MCF 10A (cell line): ENCODE results near the gene DNAH12. TPM values are rescaled to one million over a fixed set of nuclear protein-coding genes. Genes with fewer than 3 reads are reported as not detected.
"Not testable (repeated sequence)": the region's sequence is repeated elsewhere in the genome, so short reads cannot be mapped to it uniquely, and the experiment has no call there.

ENCODE experiments used
- BruUV-seq: library from RNA; stranded (reverse); fragments of 400-500 nt; replicated peaks from 2 replicates; lab custom pipeline; 2021; lab: Mats Ljungman, UMichigan
- CTCF ChIA-PET: fragments of 300-600 bp; sonication (Branson Sonifier 250); formaldehyde crosslinking; extraction: SDS; loops from one replicate; lab custom pipeline; 2021; ENCODE audit warnings: antibody characterized with exemption, inconsistent platforms; lab: Yijun Ruan, JAX
- POLR2A ChIA-PET: fragments of 300-600, 350-650 bp; sonication (Branson Sonifier 250); formaldehyde crosslinking; extraction: SDS; loops from one replicate; lab custom pipeline; 2020; ENCODE audit warnings: antibody characterized with exemption, inconsistent platforms; lab: Yijun Ruan, JAX
- DNase-seq: peaks from one replicate; pipeline ENCODE4 v3.0.0-alpha.2; 2018; ENCODE audit not compliant: unreplicated experiment
- H3K27ac Mint-ChIP-seq: one replicate; pipeline ENCODE4 v1.8.0; 2022; ENCODE audit warnings: mild to moderate bottlenecking, low read depth, mixed read lengths; ENCODE audit not compliant: unreplicated experiment
- H3K27me3 Mint-ChIP-seq: one replicate; pipeline ENCODE4 v1.8.0; 2022; ENCODE audit warnings: mixed read lengths; ENCODE audit not compliant: insufficient read depth, unreplicated experiment
- H3K36me3 Mint-ChIP-seq: one replicate; pipeline ENCODE4 v1.8.0; 2022; ENCODE audit warnings: mild to moderate bottlenecking, moderate library complexity, mixed read lengths; ENCODE audit not compliant: insufficient read depth, unreplicated experiment
- H3K4me1 Mint-ChIP-seq: one replicate; pipeline ENCODE4 v1.8.0; 2022; ENCODE audit warnings: mixed read lengths; ENCODE audit not compliant: insufficient read depth, unreplicated experiment
- H3K4me3 Mint-ChIP-seq: one replicate; pipeline ENCODE4 v1.8.0; 2022; ENCODE audit warnings: mild to moderate bottlenecking, moderate library complexity, mixed read lengths; ENCODE audit not compliant: unreplicated experiment
- H3K9me3 Mint-ChIP-seq: one replicate; pipeline ENCODE4 v1.8.0; 2022; ENCODE audit warnings: mixed read lengths; ENCODE audit not compliant: unreplicated experiment
- CTCF ChIP-seq: fragments of 200-600 bp; IDR thresholded peaks from one replicate; pipeline ENCODE4 v1.8.0; 2022; ENCODE audit warnings: antibody characterized with exemption, mild to moderate bottlenecking; ENCODE audit not compliant: unreplicated experiment
- intact Hi-C: fragments of 100-400 bp; cut with micrococcal nuclease; formaldehyde crosslinking; loops from 2 replicates; pipeline ENCODE4 v1.14.1; 2022
- total RNA-seq: library from RNA; stranded (reverse); gene quantifications from 2 replicates; pipeline ENCODE4 v1.2.3, GENCODE V29; 2022

The DNAH12 gene
- total RNA-seq, 1 experiment from 2014 or later, result 0.58 TPM

DNA sequence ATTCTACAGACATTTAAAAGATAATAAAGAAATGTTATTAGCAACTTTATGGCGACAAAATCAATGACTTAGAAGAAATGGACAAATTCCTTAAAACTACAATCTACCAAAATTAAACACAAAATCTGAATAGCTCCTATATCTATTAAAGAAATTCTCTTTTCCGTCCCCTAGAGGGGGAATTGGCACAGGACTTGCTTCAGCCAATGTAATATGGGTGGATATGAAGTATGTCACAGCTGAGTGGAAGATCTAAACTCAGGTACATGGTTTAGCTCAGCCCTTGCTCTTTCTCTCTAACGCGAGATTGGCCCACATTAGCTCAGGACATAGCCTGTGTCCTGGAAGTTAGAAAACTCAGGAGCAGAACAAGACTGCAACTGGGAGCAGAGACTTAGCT, 79.3 kb downstream of the DNAH12 start:
- no peaks in the 10 kb centered on the region for H3K9me3 Mint-ChIP-seq
- intact Hi-C loops, result no loop called here
- no peaks in the 10 kb centered on the region for H3K36me3 Mint-ChIP-seq
- CTCF ChIA-PET, result interaction anchor here (0.6 kb wide), 1 partner anchor 70 kb away, joined by 3 read pairs; no protein-coding TSS in a partner anchor
- H3K4me1 Mint-ChIP-seq, result no peaks in the 10 kb centered on the region
- BruUV-seq, result no TSS peak
- no peak for TF ChIP-seq CTCF
- POLR2A ChIA-PET, result interaction anchor here (1.0 kb wide), 1 partner anchor 12 kb away, joined by 3 read pairs; no protein-coding TSS in a partner anchor
- no peak overlapping the region for H3K27ac Mint-ChIP-seq
- no peak overlapping the region for H3K4me3 Mint-ChIP-seq
- peak; percentile 8 for DNase-seq
- H3K27me3 Mint-ChIP-seq, result peaks cover 40% of the 10 kb centered on the region

DNA sequence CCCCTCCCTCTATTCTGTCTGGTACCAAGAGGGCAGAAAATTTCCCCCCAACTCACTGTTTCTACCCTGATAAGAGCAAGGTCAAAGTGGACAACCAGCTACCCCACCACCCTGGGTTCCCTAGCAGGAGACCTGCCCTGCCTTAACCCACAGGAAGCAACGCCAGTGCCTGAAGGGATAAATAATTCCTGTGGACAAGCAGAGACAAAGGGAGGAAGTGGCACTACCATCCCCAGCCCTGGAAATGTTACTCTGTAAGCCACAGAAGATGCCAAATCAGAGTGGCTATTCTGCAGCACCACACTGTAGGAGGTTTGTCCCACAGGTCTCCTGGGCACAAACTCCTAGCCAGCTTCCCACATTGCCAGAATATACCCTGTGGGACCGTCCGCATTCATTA, 80.1 kb downstream of the DNAH12 start:
- no peak overlapping the region for H3K4me3 Mint-ChIP-seq
- no peaks in the 10 kb centered on the region for H3K36me3 Mint-ChIP-seq
- no peak overlapping the region for H3K27ac Mint-ChIP-seq
- intact Hi-C loops, result no loop called here
- no peaks in the 10 kb centered on the region for H3K4me1 Mint-ChIP-seq
- DNase-seq, result no peak
- POLR2A ChIA-PET, result no interaction called here
- BruUV-seq, result no TSS peak
- H3K9me3 Mint-ChIP-seq, result no peaks in the 10 kb centered on the region
- H3K27me3 Mint-ChIP-seq, result peaks cover 48% of the 10 kb centered on the region
- CTCF ChIA-PET, result interaction anchor here (0.6 kb wide), 1 partner anchor 70 kb away, joined by 3 read pairs; no protein-coding TSS in a partner anchor
- TF ChIP-seq CTCF, result no peak

DNA sequence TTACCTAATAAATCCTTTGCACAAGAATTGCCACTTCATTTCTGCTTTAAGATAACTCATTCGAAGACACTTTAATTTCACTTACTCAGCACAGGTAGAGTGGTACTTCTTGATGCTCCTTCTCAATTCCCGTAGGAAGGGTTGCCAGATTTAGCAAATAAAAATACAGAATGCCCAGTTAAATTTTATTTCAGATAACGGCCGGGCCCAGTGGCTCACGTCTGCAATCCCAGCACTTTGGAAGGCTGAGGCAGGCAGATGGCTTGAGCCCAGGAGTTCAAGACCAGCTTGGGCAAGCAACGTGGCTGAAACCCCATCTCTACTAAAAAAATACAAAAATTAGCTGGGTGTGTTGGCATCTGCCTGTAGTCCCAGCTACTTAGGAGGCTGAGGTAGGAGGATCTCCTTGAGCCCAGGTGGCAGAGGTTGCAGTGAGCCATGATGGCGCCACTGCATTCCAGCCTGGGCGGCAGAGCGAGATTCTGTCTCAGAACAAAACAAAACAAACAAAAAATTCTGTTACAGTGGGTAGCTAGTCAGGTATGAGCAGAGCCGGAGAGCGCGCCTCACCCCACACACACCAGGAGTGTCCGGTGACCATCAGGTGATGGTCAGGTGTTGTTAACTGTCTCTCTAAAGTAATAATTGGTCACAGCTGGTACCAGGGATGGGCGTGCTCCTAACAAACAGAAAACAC, 92.8 kb downstream of the DNAH12 start:
- peaks cover 5% of the 10 kb centered on the region for H3K4me1 Mint-ChIP-seq
- no peaks in the 10 kb centered on the region for H3K36me3 Mint-ChIP-seq
- no peak overlapping the region for H3K27ac Mint-ChIP-seq
- no TSS peak for BruUV-seq
- H3K4me3 Mint-ChIP-seq, result no peak overlapping the region
- intact Hi-C loops, result no loop called here
- no peaks in the 10 kb centered on the region for H3K9me3 Mint-ChIP-seq
- ChIA-PET POLR2A (interaction anchor here (0.6 kb wide), 1 partner anchor 98 kb away, joined by 3 read pairs; no protein-coding TSS in a partner anchor), CTCF (no interaction called here)
- DNase-seq, result no peak
- peaks cover 5% of the 10 kb centered on the region for H3K27me3 Mint-ChIP-seq
- TF ChIP-seq CTCF, result no peak

- BruUV-seq, H3K9me3 Mint-ChIP-seq, DNase-seq, POLR2A ChIA-PET, H3K4me1 Mint-ChIP-seq, H3K4me3 Mint-ChIP-seq, H3K27ac Mint-ChIP-seq, H3K27me3 Mint-ChIP-seq, H3K36me3 Mint-ChIP-seq, intact Hi-C loops, CTCF ChIA-PET: not testable (repeated sequence)
Measured at GRCh38 chr3:57449276-57449847, 94.8 kb downstream of the DNAH12 start.

GRCh38 chr3:57448489-57448888, 95.7 kb downstream of the DNAH12 start:
- CTCF ChIA-PET, H3K9me3 Mint-ChIP-seq, BruUV-seq, H3K36me3 Mint-ChIP-seq, H3K27me3 Mint-ChIP-seq, H3K27ac Mint-ChIP-seq, POLR2A ChIA-PET, DNase-seq, intact Hi-C loops, H3K4me1 Mint-ChIP-seq, H3K4me3 Mint-ChIP-seq: not testable (repeated sequence)
